DOHH2 (cell line): ENCODE data around the gene GMDS.

Experiments
- CTCF ChIP-seq: fragments of 200-600 bp; sonication (generic); IDR thresholded peaks from one replicate; pipeline ENCODE4 v1.5.1; 2014; ENCODE audit warnings: antibody characterized with exemption, mild to moderate bottlenecking, low read depth, low read length; ENCODE audit not compliant: poor library complexity, severe bottlenecking
- EZH2phosphoT487 ChIP-seq: fragments of 200-600 bp; sonication (generic); IDR thresholded peaks from 2 replicates; pipeline ENCODE4 v1.6.1; 2017; ENCODE audit warnings: borderline replicate concordance, mild to moderate bottlenecking, antibody characterized with exemption, low read length, moderate library complexity, mixed read lengths

- TF ChIP-seq CTCF (no peak), EZH2phosphoT487 (no peak)
These were observed 59.9 kb downstream of the GMDS start for GRCh38 chr6:2185466-2185865.
